GM12892 (cell line): ENCODE measurements around the gene GAB2.

Source experiments
- POLR2A ChIP-seq: IDR thresholded peaks from 2 replicates; pipeline ENCODE4 v1.6.1; 2011; ENCODE audit warnings: low read depth, low read length, control low read depth
- TAF1 ChIP-seq: IDR thresholded peaks from 2 replicates; pipeline ENCODE4 v1.6.1; 2011; ENCODE audit warnings: low read depth, mild to moderate bottlenecking, control low read depth, low read length, borderline replicate concordance

DNA sequence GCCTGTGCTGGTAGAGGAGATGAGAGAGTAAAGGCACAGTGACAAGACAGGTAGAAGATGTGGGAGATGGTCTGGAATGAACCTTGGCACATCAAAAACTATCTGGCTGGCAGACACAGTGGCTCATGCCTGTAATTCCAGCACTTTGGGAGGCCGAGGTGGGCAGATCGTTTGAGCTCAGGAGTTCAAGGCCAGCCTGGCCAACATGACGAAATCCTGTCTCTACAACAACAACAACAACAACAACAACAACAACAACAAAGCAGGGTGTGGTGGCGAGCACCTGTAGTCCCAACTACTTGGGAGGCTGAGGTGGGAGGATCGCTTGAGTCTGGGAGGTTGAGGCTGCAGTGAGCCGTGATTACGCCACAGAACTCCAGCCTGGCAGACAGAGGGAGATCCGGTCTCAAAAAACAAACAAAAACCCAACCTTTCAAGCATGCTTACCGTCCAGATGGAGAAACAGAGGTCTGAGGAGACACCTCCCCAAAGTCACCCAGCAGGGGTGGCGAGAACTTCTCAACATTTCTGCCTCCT lies 240.9 kb downstream of the GAB2 start:
- no peak for TF ChIP-seq POLR2A
- no peak for TF ChIP-seq TAF1
